Mucosa of stomach (tissue), 1 donor: ENCODE data around the gene AGAP5.

Experiments used
- H3K27me3 ChIP-seq: one replicate; pipeline ENCODE4 v1.7.0; 2013; ENCODE audit warnings: mild to moderate bottlenecking, low read length; ENCODE audit not compliant: control insufficient read depth, insufficient read depth
- H3K36me3 ChIP-seq: one replicate; pipeline ENCODE4 v1.7.0; 2013; ENCODE audit warnings: low read length; ENCODE audit not compliant: control insufficient read depth, insufficient read depth
- H3K4me1 ChIP-seq: one replicate; pipeline ENCODE4 v1.7.0; 2013; ENCODE audit warnings: mild to moderate bottlenecking, low read length; ENCODE audit not compliant: control insufficient read depth, insufficient read depth
- H3K4me3 ChIP-seq: one replicate; pipeline ENCODE4 v1.7.0; 2013; ENCODE audit warnings: low read length
- H3K9ac ChIP-seq: one replicate; pipeline ENCODE4 v1.7.0; 2013; ENCODE audit warnings: mild to moderate bottlenecking, low read length, moderate library complexity
- H3K9me3 ChIP-seq: one replicate; pipeline ENCODE4 v1.7.0; 2013; ENCODE audit warnings: mild to moderate bottlenecking, low read length, moderate library complexity; ENCODE audit not compliant: control insufficient read depth
- donor health status: Pancreatic carcinoma.

Gene AGAP5

GRCh38 chr10:73647875-73648651 is 49.8 kb downstream of the AGAP5 start:
- no peaks in the 10 kb centered on the region for H3K36me3 ChIP-seq

GRCh38 chr10:73647211-73647874 is 50.6 kb downstream of the AGAP5 start:
- Histone ChIP-seq H3K9ac (peak overlapping the region; percentile 78), H3K36me3 (no peaks in the 10 kb centered on the region), H3K4me3 (peak overlapping the region; percentile 67), H3K27me3 (peaks cover 2% of the 10 kb centered on the region), H3K4me1 (peaks cover 33% of the 10 kb centered on the region), H3K9me3 (no peaks in the 10 kb centered on the region)

More at GRCh38 chr10:73647875-73648651, 49.8 kb downstream of the AGAP5 start:
- Histone ChIP-seq H3K9ac (peak overlapping the region; percentile 78), H3K9me3 (no peaks in the 10 kb centered on the region), H3K27me3 (peaks cover 2% of the 10 kb centered on the region), H3K4me1 (peaks cover 33% of the 10 kb centered on the region), H3K4me3 (peak overlapping the region; percentile 67)

- Histone ChIP-seq H3K9ac (no peak overlapping the region), H3K27me3 (peaks cover 2% of the 10 kb centered on the region), H3K4me1 (peaks cover 37% of the 10 kb centered on the region), H3K4me3 (no peak overlapping the region), H3K36me3 (no peaks in the 10 kb centered on the region), H3K9me3 (no peaks in the 10 kb centered on the region)
Observed at GRCh38 chr10:73646598-73647041, 51.3 kb downstream of the AGAP5 start.

GRCh38 chr10:73645251-73645650 is 52.7 kb downstream of the AGAP5 start:
- H3K36me3 ChIP-seq: no peaks in the 10 kb centered on the region
- H3K4me3 ChIP-seq: no peak overlapping the region

GRCh38 chr10:73644767-73645166 is 53.1 kb downstream of the AGAP5 start:
- Histone ChIP-seq H3K4me1 (peaks cover 37% of the 10 kb centered on the region), H3K4me3 (no peak overlapping the region), H3K27me3 (peaks cover 2% of the 10 kb centered on the region), H3K36me3 (no peaks in the 10 kb centered on the region), H3K9ac (no peak overlapping the region), H3K9me3 (no peaks in the 10 kb centered on the region)

More at GRCh38 chr10:73645251-73645650, 52.7 kb downstream of the AGAP5 start:
- Histone ChIP-seq H3K9me3 (no peaks in the 10 kb centered on the region), H3K4me1 (peaks cover 37% of the 10 kb centered on the region), H3K27me3 (peaks cover 2% of the 10 kb centered on the region), H3K9ac (no peak overlapping the region)

GRCh38 chr10:73644015-73644743 is 53.7 kb downstream of the AGAP5 start:
- H3K27me3 ChIP-seq: peaks cover 2% of the 10 kb centered on the region
- H3K9me3 ChIP-seq: no peaks in the 10 kb centered on the region
- H3K4me3 ChIP-seq: no peak overlapping the region
- H3K9ac ChIP-seq: no peak overlapping the region
- peaks cover 37% of the 10 kb centered on the region for H3K4me1 ChIP-seq
- no peaks in the 10 kb centered on the region for H3K36me3 ChIP-seq

- Histone ChIP-seq H3K4me3 (no peak overlapping the region), H3K9ac (no peak overlapping the region), H3K27me3 (peaks cover under 1% of the 10 kb centered on the region), H3K36me3 (no peaks in the 10 kb centered on the region), H3K4me1 (peaks cover 34% of the 10 kb centered on the region), H3K9me3 (no peaks in the 10 kb centered on the region)
Observed at GRCh38 chr10:73643362-73643761, 54.5 kb downstream of the AGAP5 start.

- Histone ChIP-seq H3K9ac (peak within 1 kb of the TSS; percentile 11), H3K4me3 (no peak within 1 kb of the TSS), H3K36me3 (no peaks in the 10 kb centered on the region), H3K27me3 (no peaks in the 10 kb centered on the region), H3K4me1 (peaks cover 19% of the 10 kb centered on the region), H3K9me3 (no peaks in the 10 kb centered on the region)
Observed at GRCh38 chr10:73641328-73642060, 56.4 kb downstream of the AGAP5 start, which contains the start of gene MYOZ1. Gene MYOZ1 (minus strand): TSS chr10:73641474. CDS start chr10:73640017, 1,457 bp downstream.

GRCh38 chr10:73639286-73639685 is 58.6 kb downstream of the AGAP5 start:
- no peaks in the 10 kb centered on the region for H3K27me3 ChIP-seq
- no peaks in the 10 kb centered on the region for H3K36me3 ChIP-seq
- H3K4me1 ChIP-seq: peaks cover 13% of the 10 kb centered on the region
- no peaks in the 10 kb centered on the region for H3K9me3 ChIP-seq
- no peak overlapping the region for H3K4me3 ChIP-seq
- H3K9ac ChIP-seq: no peak overlapping the region

- Histone ChIP-seq H3K4me3 (no peak overlapping the region), H3K4me1 (no peaks in the 10 kb centered on the region), H3K36me3 (no peaks in the 10 kb centered on the region), H3K9me3 (no peaks in the 10 kb centered on the region), H3K9ac (no peak overlapping the region), H3K27me3 (no peaks in the 10 kb centered on the region)
Observed at GRCh38 chr10:73635781-73636180, 62.1 kb downstream of the AGAP5 start.

GRCh38 chr10:73634421-73634820 is 63.5 kb downstream of the AGAP5 start:
- no peak overlapping the region for H3K9ac ChIP-seq
- no peaks in the 10 kb centered on the region for H3K4me1 ChIP-seq
- no peaks in the 10 kb centered on the region for H3K27me3 ChIP-seq
- H3K9me3 ChIP-seq: no peaks in the 10 kb centered on the region
- no peak overlapping the region for H3K4me3 ChIP-seq
- no peaks in the 10 kb centered on the region for H3K36me3 ChIP-seq
